GM15510 (cell line): Measurements from ENCODE around the gene LRIG1.

Experiments
- POLR2A ChIP-seq: IDR thresholded peaks from 3 replicates; pipeline ENCODE4 v1.6.1; 2011; ENCODE audit warnings: borderline replicate concordance; ENCODE audit not compliant: insufficient read length; ENCODE audit errors: extremely low read depth

LRIG1 gene

GRCh38 chr3:66392966-66393332 lies 107.9 kb downstream of the LRIG1 start:
- TF ChIP-seq POLR2A: no peak

DNA sequence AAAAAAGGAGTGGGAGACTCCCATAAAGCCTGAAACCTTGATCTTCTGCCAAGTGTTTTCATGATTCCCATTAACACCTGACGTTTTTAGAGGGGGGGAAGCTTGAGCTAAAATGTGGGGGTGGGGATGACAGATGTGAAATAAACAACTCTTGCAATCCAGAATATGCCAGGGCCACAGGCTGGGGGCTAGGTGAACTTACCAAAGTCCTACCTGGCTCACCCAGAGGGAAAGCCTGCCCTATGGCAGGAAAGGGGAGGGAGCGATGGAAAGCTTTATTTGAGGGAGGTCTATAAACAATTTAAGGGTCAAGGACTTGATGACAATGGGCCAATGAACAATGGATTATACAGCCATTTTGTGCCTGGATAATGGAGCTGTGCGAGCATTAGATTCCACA lies 108.3 kb downstream of the LRIG1 start:
- no peak for TF ChIP-seq POLR2A

- no peak for TF ChIP-seq POLR2A
Measured at GRCh38 chr3:66390013-66390412, 110.8 kb downstream of the LRIG1 start.

GRCh38 chr3:66386925-66387650 lies 113.7 kb downstream of the LRIG1 start:
- no peak for TF ChIP-seq POLR2A

- TF ChIP-seq POLR2A: no peak
Measured at GRCh38 chr3:66386011-66386924, 114.6 kb downstream of the LRIG1 start.

DNA sequence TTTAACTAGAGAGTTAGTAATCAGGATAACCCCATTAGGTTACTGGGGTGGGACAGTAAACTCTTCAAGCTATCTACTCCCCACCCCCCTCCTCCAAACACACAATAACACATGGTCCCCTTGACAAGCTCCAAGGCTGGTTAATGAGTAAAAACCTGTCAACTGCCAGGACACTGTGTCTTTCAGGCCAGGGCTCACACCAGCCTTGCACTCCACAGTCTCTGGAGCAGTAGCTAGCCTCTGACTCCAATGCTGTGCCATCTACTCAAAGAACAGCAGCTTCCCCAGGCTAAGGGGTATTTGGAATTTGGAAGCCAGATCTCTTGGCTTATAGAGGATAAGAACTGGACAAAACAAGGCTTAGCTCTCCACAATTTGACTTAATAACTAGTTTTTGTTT lies 115.8 kb downstream of the LRIG1 start:
- TF ChIP-seq POLR2A: no peak

- TF ChIP-seq POLR2A: no peak
Measured at GRCh38 chr3:66383998-66384745, 116.7 kb downstream of the LRIG1 start.

- TF ChIP-seq POLR2A: no peak
Measured at GRCh38 chr3:66383023-66383422, 117.8 kb downstream of the LRIG1 start.

DNA sequence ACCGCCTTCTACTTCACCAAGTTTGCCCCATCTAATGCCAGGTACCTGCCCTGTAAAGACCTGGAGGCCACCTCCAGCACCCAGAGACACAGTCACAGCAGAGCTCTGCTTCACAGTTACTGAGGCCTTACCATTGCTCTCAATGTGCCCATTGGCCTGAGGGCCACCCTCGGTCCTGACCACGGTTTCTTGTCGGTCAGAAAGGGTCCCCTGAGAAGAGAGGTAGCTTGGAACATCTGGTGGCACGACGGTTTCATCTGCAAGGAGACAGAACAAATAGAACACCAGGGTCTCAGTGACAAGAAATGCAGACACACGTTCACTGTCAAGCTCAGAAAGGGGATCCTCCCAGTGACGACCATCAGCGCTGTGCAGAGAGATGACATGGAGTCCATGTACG lies 118.7 kb downstream of the LRIG1 start:
- TF ChIP-seq POLR2A: no peak

DNA sequence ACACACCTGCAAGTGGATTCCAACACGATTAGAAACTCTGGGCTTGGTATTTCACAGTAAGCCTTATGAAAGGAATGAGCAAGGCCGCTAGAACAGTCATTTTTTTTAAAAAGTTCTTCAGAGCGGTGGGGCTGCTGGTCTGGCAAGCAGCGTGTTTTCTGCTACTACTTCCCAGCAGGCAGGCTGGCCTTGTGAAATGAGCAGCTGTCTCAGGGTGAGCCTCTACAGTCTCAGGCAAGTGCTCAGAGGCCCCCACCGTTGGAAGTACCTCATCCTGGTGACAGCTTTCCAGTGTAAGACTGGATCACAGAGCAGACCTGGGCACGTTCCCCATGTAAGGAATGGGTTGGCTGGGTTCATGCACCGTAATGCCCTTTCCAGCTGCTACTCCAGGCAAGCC lies 119.2 kb downstream of the LRIG1 start:
- TF ChIP-seq POLR2A: no peak

DNA sequence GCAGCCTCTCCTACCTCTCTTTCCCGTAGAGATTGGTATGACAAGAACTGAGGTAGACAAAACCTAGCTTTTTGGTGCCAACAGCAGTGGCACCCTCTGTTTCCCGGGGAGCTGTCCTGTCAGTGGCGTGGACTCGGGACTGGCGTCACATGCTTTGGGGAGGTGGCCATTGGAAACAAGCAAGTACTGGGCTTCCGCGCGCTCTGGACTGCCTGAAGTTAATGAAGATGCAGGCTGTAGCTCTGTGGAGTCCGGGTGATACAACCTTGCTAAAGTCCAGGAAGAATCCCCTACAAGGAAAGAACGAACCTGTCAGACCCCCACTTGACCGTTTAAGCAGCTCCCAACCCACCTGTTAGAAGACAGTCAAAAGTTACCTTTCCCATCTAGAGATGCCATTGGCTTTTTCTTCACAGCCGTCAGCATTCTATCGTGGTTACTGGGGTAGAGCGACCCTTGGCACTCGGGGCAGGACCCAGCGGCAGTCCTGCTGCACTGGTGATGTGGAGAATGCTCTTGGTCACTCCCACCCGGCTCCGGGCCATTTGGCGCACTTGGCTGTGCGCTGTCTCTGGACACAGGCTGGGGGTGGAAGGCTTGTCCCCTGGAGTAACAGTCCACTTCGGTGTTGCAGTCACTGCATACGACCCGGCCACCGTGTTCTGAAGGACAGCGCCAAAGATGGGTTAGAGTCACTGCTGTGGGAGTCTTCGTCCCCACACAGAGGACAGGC lies 120.5 kb downstream of the LRIG1 start:
- TF ChIP-seq POLR2A: no peak

- TF ChIP-seq POLR2A: no peak
Measured at GRCh38 chr3:66379565-66379964, 121.3 kb downstream of the LRIG1 start.

GRCh38 chr3:66378256-66378655 lies 122.6 kb downstream of the LRIG1 start:
- no peak for TF ChIP-seq POLR2A

GRCh38 chr3:66377800-66378199 lies 123.0 kb downstream of the LRIG1 start:
- TF ChIP-seq POLR2A: no peak
